NCI-H2081 treated with DMSO at 0.1 percent for 48 hours (cell line): Measurements from ENCODE around the gene BCL2L1.

Source experiments
- DNase-seq: peaks from one replicate; lab custom pipeline; 2025; lab: John Stamatoyannopoulos, UW

BCL2L1 gene

GRCh38 chr20:31708736-31709534 lies 13.7 kb downstream of the BCL2L1 start:
- peak; percentile 91 for DNase-seq

- DNase-seq, result peak; percentile 83
These were observed 14.5 kb downstream of the BCL2L1 start for GRCh38 chr20:31707994-31708735.

- DNase-seq, result no peak
These were observed 15.4 kb downstream of the BCL2L1 start for GRCh38 chr20:31707258-31707615.

GRCh38 chr20:31706607-31707257 lies 15.9 kb downstream of the BCL2L1 start:
- no peak for DNase-seq

DNA sequence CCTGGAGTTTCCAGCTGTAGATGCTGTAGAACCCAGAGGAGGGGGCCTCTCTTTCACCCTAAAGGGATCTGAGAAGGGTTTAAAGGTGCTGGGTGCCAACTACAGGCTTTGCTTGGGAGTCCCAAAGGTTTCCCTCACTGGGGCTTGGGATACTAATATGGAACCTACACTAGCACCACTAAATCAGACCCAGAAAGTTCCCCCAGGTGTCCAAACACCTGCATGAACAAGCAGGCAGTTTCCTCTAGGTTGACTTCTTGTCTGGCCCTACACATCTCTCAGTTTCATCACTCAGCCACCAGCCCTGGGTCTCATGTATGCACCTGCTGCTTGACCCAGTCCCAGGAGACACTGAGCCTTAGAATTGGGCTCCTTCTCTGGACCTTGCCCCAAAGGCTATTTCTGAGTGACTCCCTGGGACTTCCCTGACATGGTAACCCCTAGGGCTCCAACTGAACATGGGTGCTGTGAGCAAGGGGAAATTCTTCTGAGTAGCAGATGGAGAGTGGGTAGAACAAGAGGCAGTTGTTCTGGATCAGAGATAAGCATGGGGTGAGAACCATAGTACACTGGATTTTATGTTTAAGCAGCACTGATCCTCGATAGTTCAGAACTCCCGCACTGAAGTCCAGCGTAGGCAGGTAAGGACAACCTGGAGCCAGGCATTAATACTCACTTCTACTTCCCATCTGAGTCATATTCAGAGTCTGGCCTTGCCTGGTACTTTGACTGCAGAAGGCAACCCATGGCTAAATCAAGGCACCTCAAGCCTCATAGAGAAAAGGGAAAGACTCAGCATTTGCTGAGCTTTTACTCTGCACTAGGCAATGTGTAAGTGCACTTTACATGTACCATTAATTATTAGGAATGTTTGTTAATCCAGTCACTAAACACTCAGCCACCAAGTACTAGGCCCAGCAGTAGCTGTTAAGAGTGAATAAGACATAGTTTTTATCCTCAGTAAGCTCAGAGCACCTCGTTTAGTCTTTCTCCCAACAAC lies 16.8 kb downstream of the BCL2L1 start:
- no peak for DNase-seq

- no peak for DNase-seq
These were observed 17.5 kb downstream of the BCL2L1 start for GRCh38 chr20:31705191-31705590.

GRCh38 chr20:31704225-31705119 lies 18.2 kb downstream of the BCL2L1 start:
- no peak for DNase-seq

GRCh38 chr20:31701591-31701990 lies 21.1 kb downstream of the BCL2L1 start:
- DNase-seq, result no peak

DNA sequence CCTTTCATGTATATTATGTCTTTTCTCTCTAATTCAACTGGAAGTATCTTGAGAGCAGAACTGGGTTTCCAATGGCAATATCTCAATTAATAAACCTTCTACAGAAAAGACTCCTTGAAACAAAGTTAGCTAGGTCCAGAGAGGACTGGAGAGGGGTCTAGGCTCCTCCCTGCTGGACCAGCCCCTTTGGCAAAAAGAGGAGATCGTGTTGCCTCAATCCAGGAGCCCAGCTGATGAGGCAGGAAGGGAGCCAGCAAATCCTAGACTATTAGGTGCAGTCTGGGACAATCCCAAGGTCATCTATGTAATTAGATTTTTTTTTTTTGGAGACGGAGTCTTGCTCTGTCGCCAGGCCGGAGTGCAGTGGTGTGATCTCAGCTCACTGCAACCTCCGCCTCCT lies 21.9 kb downstream of the BCL2L1 start:
- DNase-seq, result no peak

DNA sequence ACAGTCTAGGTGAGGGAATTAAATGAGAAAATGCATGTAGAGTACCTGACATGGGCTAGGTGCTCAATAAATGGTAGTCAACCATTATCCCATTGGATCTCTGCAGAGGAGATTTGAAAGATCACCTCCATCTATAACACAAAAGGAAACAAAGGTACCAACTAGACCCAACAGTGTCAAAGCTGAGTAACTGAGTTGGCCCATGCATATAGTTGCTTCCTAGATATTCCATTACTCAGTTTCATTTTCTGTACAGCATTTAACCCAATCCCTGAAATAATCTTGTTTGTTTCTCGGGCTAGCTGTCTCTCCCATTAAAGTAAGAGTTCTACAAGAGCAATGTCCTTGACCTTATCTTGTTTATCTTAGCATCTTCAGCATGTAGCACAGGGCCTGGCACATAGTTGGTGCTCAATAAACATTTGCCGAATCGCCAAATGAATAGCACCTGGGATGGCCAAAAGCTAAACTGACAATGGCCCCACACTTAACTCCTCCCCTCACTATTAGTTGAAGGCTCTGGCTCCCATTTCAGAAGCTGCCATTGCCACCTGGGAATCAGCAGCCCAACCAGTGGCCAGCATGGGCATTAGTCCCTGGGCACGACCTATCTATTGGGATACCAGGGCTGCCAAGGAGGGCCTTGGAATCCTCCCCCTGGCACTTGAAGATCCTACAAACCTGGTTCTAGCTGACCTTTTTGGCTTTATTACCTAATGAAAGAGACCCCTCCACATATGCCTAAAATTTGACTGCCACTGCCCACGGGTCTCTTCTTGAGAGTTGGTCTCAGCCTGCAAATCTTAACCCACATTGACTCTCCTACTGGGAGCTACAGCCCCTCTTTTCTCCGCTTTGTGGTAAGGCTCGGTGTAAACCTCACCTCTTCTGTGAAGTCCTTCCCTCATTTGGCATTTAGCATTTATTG lies 22.6 kb downstream of the BCL2L1 start:
- no peak for DNase-seq

DNA sequence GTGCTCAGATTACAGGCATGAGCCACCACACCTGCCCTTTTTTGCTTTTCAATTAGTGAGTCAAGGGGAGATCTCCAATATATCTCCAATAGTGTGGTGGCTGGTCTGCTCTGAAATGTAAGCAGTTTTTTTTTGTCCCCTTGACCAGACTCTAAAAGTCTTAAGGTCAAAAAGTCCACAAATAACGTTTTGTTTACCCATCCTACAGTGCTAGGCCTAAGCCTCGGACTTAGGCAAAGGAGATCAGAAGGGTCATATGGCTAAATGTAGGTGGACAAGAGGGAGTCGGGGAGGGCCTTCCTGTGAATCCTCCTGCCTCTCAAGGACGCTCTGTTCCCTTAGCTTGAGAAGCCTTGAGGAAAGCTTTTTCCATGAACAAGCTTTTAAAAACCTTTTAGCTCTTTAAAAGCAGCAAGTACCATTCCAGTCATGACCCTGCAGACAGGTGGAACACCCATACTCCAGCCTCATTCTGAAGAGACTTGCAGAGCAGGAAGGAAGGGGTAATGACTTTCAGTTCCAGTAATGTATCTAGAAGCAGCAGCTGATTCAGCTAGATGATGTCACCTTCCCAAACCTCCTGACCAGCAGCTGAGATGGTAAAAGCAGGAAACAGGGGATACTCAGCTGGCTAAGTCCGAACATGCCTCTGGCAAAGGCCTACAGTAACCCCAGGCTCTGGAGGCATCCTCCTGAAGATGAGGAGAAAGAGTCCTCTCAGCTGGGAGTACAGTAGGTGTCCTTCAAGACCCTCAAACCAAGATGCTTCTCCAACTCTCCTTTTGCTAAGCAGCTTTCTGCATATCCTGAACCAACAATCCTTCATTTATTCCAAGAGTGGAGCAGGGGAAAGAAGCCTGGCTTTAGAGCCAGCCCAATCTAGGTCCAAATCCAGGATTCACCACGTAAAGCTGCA lies 23.6 kb downstream of the BCL2L1 start:
- no peak for DNase-seq

GRCh38 chr20:31698243-31698802 lies 24.3 kb downstream of the BCL2L1 start:
- no peak for DNase-seq

GRCh38 chr20:31695849-31696804 lies 26.5 kb downstream of the BCL2L1 start:
- no peak for DNase-seq

DNA sequence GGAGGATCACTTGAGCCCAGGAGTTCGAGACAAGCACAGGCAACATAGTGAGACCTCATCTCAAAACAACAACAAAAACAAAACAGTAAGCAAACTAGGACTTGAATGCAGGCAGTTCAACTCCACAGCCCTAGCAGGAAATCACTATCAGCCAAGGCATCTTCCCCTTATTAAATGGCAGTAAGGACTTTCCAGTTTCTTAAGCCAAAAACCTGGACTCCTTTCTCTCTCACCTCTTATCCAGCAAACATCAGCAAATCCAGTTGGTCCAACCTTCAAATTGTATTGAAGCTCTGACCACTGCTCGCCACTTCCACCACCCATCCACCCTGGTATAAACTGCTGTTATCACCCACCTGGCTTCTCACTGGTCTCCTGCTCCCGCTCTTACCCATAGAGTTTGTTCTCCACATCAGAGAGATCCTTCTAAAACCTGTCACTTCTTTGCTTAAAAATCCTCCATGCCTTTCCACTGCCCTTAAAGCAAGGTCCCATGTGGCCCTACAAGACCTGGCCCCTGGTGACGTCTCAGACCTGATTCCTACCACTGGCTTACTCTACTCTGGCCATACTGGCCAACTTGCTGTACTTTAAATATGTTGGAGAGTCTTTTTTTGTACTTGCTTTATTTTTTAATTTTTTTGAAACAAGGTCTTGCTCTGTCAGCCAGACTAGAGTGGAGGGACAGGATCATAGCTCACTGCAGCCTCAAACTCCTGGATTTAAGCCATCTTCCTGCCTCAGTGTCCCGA lies 27.6 kb downstream of the BCL2L1 start:
- no peak for DNase-seq

DNA sequence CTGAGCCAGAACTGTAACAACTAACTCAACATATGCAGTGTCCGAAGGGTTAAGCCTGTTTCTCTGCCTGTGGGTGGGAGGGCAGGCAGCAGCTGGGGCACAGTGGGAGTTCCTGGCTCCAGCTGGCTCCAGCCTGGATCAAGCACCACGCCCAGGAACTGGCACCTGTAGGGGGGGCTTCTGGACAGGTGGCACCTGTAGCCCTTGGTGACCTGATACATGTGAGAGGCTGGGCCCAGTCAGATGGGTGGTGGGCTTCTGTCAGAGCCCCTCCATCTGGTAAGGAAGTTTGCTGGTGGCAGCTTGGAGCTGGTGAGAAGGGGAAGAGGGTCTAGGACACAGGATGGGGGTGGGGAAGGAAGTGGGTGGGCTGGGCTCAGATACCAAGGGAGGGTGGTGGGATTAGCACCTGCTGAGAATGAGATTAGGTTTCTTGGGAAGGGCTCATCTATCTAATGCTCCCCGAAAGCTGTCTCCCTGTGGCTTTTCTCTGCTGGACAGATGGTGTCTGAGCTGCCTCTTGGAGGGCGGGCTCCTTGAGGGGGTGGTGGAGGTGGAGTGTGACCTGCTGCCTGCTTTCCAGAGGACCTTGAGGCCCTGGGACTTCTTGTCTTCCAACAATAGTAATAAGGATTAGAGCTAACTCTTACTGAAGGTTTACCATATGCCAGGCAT lies 28.5 kb downstream of the BCL2L1 start:
- peak; percentile 24 for DNase-seq

GRCh38 chr20:31693402-31693801 lies 29.3 kb downstream of the BCL2L1 start:
- DNase-seq, result no peak
